OCI-LY1 (cell line): Measurements from ENCODE around the gene ZC3H10.

Source experiments
- EZH2 ChIP-seq: fragments of 200-600 bp; sonication (generic), shearing (Covaris generic); IDR thresholded peaks from 2 replicates; pipeline ENCODE4 v1.8.0; 2017; ENCODE audit warnings: borderline replicate concordance, mixed run types, mild to moderate bottlenecking, antibody characterized with exemption, low read length, moderate library complexity, mixed read lengths
- TF ChIP-seq, protein P1 (sequence below): fragments of 200-600 bp; sonication (generic), shearing (Covaris generic); IDR thresholded peaks from 2 replicates; pipeline ENCODE4 v1.5.1; 2017; ENCODE audit warnings: mild to moderate bottlenecking, antibody characterized with exemption, low read length, moderate library complexity, mixed read lengths

DNA sequence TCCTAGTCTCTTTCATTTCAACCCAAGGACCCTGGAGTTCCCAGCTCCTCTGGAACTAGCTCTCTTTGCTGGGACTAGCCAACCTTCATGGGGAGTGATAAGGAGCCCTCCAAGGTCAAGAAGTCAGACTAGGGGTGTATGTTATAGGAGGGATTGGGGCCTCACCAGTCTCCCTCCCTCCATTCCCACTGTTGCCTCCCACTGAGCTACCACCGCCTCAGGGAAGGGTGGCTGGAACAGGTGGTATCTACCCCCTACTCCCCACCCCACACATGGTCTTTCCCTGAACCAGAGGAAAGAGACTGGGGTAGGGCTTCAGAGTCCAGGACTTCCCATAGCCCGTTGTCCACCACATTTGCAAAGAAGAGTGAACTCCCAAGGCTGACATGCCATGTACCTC, 35.7 kb upstream of the ZC3H10 start:
- TF ChIP-seq, protein P1, sequence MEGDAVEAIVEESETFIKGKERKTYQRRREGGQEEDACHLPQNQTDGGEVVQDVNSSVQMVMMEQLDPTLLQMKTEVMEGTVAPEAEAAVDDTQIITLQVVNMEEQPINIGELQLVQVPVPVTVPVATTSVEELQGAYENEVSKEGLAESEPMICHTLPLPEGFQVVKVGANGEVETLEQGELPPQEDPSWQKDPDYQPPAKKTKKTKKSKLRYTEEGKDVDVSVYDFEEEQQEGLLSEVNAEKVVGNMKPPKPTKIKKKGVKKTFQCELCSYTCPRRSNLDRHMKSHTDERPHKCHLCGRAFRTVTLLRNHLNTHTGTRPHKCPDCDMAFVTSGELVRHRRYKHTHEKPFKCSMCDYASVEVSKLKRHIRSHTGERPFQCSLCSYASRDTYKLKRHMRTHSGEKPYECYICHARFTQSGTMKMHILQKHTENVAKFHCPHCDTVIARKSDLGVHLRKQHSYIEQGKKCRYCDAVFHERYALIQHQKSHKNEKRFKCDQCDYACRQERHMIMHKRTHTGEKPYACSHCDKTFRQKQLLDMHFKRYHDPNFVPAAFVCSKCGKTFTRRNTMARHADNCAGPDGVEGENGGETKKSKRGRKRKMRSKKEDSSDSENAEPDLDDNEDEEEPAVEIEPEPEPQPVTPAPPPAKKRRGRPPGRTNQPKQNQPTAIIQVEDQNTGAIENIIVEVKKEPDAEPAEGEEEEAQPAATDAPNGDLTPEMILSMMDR, result no peak
- TF ChIP-seq EZH2, result no peak
